IPS DF 4.7 (cell line): Measurements from ENCODE around the gene TAF1B.
"Not testable (repeated sequence)": the region's sequence is repeated elsewhere in the genome, so short reads cannot be mapped to it uniquely, and the experiment has no call there.

Experiments used
- DNase-seq: peaks from one replicate; pipeline ENCODE4 v3.0.0-alpha.2; 2013; ENCODE audit warnings: low spot score; ENCODE audit errors: extremely low read depth

TAF1B gene

DNA sequence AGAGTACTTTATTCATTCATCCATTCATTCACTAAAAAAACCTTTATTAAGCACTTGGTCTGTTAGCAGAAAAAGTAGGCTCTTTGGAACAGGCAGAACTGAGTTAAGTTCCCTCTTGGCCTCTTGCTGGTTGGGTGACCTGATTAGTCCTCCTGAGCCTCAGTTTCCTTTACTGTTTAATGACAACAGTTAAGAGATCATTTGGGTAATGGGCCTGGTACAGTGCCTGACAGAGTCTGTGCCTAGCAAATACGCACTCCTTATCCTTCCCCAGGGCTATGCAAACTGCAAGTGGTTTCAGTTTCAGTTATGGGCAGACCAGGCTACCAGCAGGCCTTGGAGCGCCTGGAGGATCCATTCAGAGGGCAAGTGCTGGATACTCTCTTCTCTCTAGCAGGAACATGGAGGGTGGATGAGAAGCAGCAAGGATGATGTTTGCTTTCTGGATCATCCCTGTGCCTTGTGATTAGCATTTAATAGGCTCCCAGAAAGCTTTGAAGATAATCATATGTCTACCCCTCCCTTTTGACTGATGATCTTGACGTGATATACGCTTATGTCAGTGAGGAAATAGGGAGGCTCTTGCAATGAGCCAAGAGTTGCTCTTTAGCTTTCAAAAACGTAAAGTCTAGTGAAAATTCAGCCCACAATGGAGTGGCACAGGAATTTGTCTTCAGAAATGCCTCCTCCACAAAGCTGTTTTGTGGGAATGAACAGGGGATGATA is 12.4 kb upstream of the TAF1B start:
- DNase-seq = no peak

- no peak for DNase-seq
Observed at GRCh38 chr2:9831670-9832069, 11.6 kb upstream of the TAF1B start.

DNA sequence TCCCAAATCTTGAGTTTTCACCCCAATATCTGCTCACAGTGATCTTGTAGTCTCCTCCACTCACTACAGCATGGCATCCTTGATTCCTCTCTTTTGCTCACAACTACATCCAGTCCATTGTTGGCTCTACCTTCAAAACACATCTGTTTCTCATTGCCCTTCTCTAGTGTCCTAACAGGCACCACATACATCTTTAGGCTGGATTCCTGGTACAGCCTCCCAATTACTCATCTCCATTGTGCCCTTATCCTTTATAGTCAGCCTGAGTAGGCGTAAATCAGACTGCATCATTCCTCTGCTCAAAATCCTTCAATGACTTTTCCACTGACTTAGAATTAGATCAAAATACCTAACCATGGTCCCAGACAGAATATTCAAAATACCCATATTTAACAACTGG is 10.7 kb upstream of the TAF1B start:
- no peak for DNase-seq

DNA sequence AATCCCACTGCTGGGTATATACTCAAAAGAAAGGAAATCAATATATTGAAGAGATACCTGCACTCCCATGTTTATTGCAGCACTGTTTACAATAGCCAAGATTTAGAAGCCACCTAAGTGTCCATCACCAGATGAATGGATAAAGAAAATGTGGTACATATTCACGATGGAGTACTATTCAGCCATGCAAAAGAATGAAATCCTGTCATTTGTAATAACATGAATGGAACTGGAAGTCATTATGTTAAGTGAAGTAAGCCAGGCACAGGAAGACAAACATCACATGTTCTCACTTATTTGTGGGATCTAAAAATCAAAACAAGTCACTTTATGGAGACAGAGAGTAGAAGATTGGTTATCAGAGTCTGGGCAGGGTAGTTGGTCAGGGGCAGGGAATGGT is 8.2 kb upstream of the TAF1B start:
- not testable (repeated sequence) for DNase-seq

- no peak for DNase-seq
Observed at GRCh38 chr2:9836074-9836473, 7.2 kb upstream of the TAF1B start.

GRCh38 chr2:9836517-9836916 is 6.8 kb upstream of the TAF1B start:
- DNase-seq = no peak

DNA sequence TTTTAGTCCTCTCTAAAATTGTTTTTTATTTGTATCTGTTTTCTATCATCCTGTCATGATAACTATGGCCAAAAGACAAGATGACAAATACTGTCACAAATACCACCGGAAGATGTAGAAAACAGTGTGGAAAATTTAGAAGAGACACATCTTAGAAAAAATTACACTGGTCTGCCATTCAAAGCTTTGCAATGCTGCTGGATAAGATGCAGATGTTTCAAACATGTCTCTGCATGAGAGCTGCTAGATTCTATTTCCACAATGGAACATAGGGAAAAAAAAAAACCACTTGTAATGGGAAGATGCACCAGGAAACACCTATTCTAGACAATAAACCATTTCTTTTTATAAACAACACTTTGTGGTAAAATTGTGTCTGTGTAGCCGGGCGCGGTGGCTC is 5.8 kb upstream of the TAF1B start:
- no peak for DNase-seq

DNA sequence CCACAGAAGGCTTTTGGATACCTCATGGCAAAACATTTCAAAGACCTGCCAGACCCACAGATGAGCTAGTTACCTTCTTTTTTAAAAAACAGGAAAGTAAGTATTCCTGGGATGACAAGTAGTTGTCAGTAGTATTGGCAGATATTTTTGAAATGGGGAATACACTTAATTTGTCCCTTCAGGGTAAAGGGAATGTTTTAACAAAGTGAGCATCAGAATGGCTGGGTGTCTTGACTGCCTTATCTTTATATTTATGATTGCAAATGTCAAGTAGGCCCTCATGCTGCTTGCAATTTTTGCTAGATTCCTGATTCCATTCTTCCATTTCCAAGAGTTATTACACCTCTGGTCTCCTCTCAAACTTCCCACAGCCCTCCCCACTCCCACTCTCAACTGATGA is 4.9 kb upstream of the TAF1B start:
- no peak for DNase-seq

GRCh38 chr2:9842487-9843228 is 616 bp upstream of the TAF1B start:
- no peak for DNase-seq

DNA sequence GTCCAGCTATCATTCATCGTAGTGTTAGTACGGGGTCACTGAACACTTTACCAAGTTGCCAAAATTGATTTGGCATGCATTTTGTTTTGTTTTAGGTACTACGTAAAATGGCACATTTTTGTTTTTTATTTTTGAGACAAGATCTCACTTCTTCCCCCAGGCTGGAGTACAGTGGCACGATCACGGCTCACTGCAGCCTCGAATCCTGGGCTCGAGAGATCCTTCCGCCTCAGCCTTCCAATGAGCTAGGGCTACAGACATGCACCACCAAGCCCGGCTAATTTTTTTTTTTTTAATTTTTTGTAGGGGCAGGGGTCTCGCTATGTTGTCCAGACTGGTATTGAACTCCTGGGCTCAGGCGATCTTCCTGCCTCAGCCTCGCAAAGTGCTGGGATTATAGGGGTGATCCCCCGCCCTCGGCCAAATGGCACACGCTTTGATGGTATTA is 786 bp downstream of the TAF1B start:
- no peak for DNase-seq

DNA sequence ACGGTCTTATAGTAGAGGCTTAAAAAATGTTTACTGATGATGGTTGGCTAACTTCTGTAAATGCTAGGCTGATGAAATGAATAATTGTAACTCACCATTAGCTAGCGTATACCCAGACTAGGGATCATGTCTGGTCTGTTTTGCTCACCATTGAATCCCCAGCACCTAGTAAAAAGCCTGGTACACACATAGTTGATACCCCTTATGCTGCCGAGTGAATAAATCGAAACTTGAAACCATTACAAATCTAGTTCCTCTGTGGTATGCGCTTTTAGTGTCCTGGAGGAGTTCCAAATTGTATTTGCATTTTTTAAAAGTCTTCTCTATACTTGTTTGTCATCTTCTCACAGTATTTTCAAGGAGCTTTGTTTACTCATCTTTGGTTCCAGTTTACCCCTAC is 1.3 kb downstream of the TAF1B start:
- no peak for DNase-seq

DNA sequence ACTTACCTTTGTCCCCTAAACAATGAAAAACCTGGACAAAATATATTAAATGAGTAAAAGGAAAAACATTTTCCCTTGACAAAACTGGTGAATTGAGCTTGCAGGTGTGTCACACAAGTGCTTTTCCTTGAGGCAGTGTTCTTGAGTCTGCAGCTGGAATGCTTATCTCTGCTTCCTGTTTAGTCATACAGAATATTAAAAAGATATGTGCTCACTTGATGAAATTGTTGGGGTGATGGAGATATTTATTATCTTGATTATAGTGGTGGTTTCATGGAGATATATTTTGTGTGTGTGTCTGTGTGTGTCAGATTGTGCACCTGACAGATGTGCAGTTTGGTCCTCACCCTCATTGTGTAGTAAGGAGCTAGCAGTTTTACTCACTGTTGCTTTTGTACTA is 3.3 kb downstream of the TAF1B start:
- no peak for DNase-seq

- no peak for DNase-seq
Observed at GRCh38 chr2:9847140-9847539, 3.9 kb downstream of the TAF1B start.

DNA sequence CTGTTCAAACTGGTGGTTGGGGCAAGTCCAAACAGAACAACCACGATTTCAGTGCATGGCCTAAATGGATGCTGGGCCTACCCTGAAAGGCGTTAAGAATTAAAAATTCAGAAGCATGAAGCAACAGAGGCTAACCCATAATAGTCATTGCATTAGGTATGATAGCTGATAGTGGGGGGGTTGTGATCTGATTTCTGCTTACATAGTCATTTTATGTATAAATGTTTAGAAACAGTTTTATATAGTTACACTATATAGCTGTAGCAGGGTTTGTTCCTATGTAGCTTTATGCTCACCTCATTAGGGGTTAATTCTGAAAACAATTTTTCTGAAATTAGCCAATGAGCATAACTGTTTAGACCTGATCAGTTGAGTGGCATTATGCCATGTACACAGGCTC is 9.6 kb downstream of the TAF1B start:
- DNase-seq = no peak

DNA sequence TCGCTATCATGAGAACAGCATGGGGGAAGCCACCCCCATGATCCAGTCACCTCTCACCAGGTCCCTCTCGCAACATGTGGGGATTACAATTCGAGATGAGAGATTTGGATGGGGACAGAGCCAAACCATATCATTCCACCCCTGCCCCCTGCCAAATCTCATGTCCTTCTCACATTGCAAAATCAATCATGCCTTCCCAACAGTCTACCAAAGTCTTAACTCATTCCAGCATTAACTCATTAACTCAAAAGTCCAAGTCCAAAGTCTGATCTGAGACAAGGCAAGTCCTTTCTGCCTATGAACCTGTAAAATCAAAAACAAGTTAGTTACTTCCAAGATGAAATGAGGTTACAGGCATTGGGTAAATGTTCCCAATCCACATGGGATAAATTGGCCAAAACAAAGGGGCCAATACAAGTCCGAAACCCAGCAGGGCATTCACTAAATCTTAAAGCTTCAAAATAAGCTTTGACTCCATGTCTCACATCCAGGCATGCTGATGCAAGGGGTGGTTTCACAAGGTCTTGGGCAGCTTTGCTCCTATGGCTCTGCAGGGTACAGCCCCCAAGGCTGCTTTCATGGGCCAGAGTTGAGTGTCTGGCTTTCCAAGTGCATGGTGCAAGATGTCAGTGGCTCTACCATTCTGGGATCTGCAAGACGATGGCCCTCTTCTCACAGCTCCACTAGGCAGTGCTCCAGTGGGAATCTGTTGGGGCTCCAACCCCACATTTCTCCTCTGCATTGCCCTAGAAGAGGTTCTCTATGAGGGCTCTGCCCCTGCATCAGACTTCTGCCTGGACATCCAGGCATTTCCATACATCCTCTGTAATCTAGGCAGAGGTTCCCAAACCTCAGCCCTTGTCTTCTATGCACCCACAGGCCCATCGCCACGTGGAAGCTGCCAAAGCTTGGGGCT is 14.8 kb downstream of the TAF1B start:
- no peak for DNase-seq

GRCh38 chr2:9858730-9859068 is 15.4 kb downstream of the TAF1B start:
- DNase-seq = no peak

DNA sequence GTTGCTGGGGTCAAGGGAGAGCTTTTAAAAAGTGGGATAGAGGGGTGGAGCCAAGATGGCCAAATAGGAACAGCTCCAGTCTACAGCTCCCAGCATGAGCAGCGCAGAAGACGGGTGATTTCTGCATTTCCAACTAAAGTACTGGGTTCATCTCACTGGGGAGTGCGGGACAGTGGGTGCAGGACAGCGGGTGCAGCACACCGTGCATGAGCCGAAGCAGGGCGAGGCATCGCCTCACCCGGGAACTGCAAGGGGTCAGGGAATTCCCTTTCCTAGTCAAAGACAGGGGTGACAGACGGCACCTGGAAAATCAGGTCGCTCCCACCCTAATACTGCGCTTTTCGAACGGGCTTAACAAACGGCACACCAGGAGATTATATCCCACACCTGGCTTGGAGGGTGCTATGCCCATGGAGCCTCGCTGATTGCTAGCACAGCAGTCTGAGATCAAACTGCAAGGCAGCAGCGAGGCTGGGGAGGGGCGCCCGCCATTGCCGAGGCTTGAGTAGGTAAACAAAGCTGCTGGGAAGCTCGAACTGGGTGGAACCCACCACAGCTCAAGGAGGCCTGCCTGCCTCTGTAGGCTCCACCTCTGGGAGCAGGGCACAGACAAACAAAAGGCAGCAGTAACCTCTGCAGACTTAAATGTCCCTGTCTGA is 17.8 kb downstream of the TAF1B start:
- not testable (repeated sequence) for DNase-seq

DNA sequence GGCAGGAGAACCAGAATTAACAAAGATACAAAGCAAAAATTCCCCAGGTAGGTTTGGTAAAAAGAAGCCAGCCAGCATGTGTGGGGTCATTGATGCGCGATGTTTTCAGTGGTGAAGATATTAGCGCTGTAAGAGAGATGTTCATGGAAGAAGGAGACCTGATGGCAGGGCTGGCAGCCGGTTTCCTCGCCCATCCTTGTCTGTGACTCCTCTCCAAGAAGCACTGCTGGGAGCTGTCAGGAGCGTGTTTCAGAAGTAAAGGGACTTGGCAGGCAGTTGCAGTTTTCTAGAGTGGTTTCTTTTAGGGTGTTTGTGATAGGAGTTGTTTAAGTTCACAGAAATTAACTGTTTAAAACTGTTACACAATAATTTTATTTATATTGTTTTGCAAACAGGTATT is 24.6 kb downstream of the TAF1B start:
- DNase-seq = no peak

- DNase-seq = no peak
Observed at GRCh38 chr2:9873337-9873736, 30.1 kb downstream of the TAF1B start.

DNA sequence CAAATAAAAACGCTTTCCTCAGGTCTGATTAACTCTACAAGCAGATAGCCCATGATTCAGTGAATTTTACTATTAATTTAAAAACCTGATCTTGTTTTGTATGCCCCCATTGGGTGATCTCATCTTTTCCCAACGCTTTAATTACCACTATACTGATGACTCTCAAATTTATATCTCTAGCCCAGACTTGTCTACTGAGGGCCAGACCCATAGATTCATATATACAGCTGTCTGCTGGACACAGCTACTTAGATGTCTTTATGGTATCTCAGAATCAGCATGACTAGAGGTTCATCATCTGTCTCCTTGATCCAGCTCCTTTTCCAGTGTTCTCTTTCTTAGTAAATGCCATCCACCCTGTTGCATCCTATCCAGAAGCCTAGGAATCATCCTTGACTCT is 33.8 kb downstream of the TAF1B start:
- DNase-seq = no peak

DNA sequence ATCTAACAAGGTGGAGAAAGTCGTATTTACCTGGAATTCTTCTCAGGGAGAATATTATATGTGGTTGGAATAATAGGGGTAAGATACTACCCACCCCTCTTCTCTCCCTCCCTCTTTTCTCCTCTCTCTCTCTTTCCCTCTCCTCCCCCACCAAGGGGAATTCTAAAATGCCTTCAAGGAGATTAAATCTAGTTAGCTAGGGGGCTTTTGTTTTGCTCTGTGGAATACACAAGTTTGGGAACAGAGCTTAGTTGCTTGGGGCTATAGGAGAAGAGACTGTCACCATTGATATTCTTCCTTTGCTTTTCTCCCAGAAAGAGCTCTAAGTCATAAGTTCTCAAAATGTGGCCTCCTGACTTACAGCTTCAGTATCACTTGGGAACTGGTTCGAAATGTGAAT is 34.5 kb downstream of the TAF1B start:
- DNase-seq = no peak
